Measurements from ENCODE around the gene USP31.

USP31 gene

GRCh38 chr16:23132775-23133463, 16.3 kb downstream of the USP31 start:
- no peak for DNase-seq (ENCODE audit: low spot score)

DNA sequence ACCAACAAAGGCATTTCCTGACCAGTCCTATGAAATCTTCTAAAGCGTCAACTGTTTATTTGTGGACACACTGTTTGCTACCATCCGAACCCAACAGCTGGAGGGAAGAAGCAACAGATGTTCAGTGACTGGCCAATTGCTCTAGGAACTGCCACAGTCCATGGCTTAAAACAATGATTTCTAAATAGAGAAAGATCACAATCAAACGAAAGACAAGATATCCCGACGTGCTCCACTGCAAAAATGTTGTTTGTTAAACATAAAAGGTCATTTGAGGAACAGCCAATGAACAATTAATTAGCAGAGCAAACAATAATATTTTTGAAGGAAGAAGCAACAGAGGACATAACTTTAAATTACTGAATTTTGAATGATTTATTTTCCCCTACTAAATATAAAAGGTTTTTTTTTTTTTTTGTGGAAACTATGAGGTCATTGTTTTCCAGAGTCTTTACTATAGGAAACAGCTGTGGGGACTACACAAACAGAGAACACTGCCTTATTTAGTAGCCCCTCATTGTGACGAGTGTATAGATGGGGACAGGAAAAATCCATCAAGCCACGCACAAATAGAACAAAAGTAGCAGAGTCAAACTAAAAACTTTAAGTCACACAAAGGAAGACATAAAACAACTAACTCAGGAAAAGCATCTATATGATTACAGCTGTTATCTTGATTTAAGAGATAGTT, 17.2 kb downstream of the USP31 start:
- DNase-seq (ENCODE audit: low spot score): peak; percentile 92

- peak; percentile 71 for DNase-seq (ENCODE audit: low spot score)
Observed at GRCh38 chr16:23131436-23131835, 17.8 kb downstream of the USP31 start.

DNA sequence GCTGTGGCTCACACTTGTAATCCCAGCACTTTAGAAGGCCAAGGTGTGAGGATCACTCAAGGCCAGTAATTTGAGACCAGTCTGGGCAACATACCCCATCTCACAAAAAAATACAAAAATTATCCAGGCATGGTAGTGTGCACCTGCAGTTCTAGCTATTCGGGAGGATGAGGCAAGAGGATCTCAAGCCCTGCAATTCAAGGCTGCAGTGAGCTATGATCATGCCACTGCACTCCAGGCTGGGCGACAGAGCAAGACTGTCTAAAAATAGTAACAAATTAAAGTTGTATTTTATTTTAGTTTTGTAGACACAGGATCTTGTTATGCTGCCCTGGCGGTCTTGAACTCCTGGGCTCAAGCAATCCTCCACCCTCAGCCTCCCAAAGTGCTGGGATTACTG, 18.2 kb downstream of the USP31 start:
- no peak for DNase-seq (ENCODE audit: low spot score)

GRCh38 chr16:23129686-23130085, 19.6 kb downstream of the USP31 start:
- DNase-seq (ENCODE audit: low spot score): no peak

DNA sequence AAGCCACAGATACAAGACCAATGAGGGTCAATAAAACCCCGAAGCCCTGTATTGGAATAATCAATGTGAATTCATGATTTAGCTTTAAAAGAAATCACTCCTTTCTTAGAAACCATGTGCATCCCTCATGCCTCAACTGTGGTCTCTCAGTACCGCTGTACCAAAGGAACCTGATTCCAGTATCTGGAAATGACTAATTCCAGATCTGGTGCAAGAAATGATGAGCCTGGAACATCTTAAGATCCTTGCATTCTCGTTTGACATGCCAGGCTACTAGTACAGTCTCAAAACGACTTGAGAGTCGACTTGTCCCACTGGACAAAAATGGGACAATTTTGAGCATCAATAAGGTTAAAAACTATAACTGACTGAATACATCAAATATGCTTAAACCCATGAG, 21.2 kb downstream of the USP31 start:
- DNase-seq (ENCODE audit: low spot score): no peak

- DNase-seq (ENCODE audit: low spot score): no peak
Observed at GRCh38 chr16:23125277-23125676, 24.0 kb downstream of the USP31 start.

- no peak for DNase-seq (ENCODE audit: low spot score)
Observed at GRCh38 chr16:23124315-23124714, 24.9 kb downstream of the USP31 start.

- DNase-seq (ENCODE audit: low spot score): no peak
Observed at GRCh38 chr16:23122144-23122543, 27.1 kb downstream of the USP31 start.

GRCh38 chr16:23121024-23121423, 28.2 kb downstream of the USP31 start:
- no peak for DNase-seq (ENCODE audit: low spot score)

- DNase-seq (ENCODE audit: low spot score): no peak
Observed at GRCh38 chr16:23120562-23120961, 28.7 kb downstream of the USP31 start.

GRCh38 chr16:23119570-23119969, 29.7 kb downstream of the USP31 start:
- no peak for DNase-seq (ENCODE audit: low spot score)

GRCh38 chr16:23114131-23114904, 34.9 kb downstream of the USP31 start:
- DNase-seq (ENCODE audit: low spot score): no peak

- DNase-seq (ENCODE audit: low spot score): no peak
Observed at GRCh38 chr16:23113185-23113584, 36.1 kb downstream of the USP31 start.

DNA sequence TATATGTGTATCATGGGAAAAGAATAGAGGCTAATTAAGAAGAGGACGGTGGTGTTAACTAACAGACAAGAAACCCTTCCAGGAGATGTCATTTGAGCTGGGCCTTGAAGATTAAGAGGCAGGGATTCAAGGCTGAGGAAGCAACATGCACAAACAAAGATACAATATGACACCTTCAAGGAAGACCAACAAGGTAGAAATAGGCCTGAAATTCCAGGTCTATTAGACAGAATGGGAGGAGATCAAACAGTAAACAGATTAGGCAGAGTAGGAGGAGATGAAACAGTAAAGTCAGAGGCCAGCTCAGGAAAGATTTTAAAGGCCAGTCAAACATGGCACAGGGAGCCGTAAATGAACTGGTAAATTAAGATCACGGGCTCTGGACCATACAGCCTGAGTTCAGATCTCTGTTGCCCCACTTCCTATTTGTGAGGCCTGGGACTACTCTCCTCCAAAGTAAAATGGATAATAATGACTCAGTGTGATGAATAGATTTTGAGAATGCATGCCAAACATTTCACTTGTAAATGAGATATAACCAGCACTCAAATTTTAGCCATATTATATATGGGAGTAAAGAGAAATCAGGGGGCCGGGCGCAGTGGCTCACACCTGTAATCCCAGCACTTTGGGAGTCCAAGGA, 38.9 kb downstream of the USP31 start:
- DNase-seq (ENCODE audit: low spot score): no peak

GRCh38 chr16:23107936-23108335, 41.3 kb downstream of the USP31 start:
- DNase-seq (ENCODE audit: low spot score): no peak

- no peak for DNase-seq (ENCODE audit: low spot score)
Observed at GRCh38 chr16:23107117-23107516, 42.1 kb downstream of the USP31 start.

GRCh38 chr16:23105309-23105708, 43.9 kb downstream of the USP31 start:
- no peak for DNase-seq (ENCODE audit: low spot score)

DNA sequence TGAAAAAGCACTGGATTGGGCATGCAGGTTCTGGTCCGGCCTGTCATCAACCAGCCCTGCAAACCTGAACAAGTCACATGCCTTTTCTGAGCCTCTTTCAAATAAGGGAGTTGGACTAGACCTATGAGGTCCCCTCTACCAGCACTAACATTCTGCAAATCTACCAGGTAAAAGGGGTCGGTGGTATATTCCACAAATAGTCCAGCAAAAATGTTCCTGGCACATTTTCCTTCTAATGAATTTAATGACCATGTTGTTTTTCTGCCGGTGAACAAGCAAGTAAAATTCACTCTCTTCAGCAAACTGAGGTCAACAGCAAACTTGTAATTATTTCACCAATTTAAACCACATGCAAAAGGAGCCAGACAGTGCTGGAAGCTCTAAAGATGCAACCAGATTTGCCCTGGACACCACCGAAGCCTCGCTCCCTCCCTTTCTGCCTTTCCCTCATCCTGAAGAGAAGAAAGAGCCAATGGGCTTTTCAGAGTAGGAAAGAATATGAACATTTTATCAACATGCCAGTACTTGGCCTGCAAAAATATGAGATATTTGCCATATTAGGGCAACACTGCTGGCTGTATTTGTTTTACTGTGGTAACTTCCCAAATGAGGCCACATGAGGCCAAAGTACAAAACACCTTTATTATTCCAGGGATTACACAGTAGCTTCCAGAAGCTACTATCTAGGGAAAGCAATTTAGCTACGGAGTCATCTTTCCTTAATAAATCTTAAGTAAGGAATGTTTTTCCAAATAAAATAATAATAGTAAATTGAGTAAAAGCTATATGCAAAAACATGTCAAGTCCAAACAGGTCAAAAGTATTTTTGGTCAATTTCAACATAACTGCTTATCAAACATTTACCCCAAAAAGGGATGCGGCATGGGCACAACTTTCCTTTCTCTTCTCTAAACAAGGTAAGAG, 45.0 kb downstream of the USP31 start:
- no peak for DNase-seq (ENCODE audit: low spot score)

- DNase-seq (ENCODE audit: low spot score): no peak
Observed at GRCh38 chr16:23103603-23104002, 45.6 kb downstream of the USP31 start.

GRCh38 chr16:23101012-23101550, 48.2 kb downstream of the USP31 start:
- DNase-seq (ENCODE audit: low spot score): no peak

All from pons (tissue), 1 donor.